Calu3 (cell line): ENCODE data around the gene TMC5. TPM values are rescaled to one million over a fixed set of nuclear protein-coding genes. Genes with fewer than 3 reads are reported as not detected.

Experiments used
- BruUV-seq: library from RNA; stranded (reverse); fragments of 400-500 nt; replicated peaks from 2 replicates; lab custom pipeline; 2021; lab: Mats Ljungman, UMichigan
- CTCF ChIA-PET: fragments of 300-600 bp; sonication (Branson Sonifier 250); formaldehyde crosslinking; loops from one replicate; lab custom pipeline; 2022; ENCODE audit warnings: antibody characterized with exemption; lab: Charles Lee
- DNase-seq: peaks from one replicate; pipeline ENCODE4 v3.0.0; 2022
- H3K27ac Mint-ChIP-seq: one replicate; pipeline ENCODE4 v1.8.0; 2022; ENCODE audit warnings: mixed read lengths; ENCODE audit not compliant: unreplicated experiment
- H3K27me3 Mint-ChIP-seq: one replicate; pipeline ENCODE4 v1.8.0; 2022; ENCODE audit warnings: mixed read lengths; ENCODE audit not compliant: unreplicated experiment
- H3K36me3 Mint-ChIP-seq: one replicate; pipeline ENCODE4 v1.8.0; 2022; ENCODE audit warnings: mild to moderate bottlenecking, moderate library complexity, mixed read lengths; ENCODE audit not compliant: insufficient read depth, unreplicated experiment
- H3K4me1 Mint-ChIP-seq: one replicate; pipeline ENCODE4 v1.8.0; 2022; ENCODE audit warnings: mild to moderate bottlenecking, low read depth, mixed read lengths; ENCODE audit not compliant: unreplicated experiment
- H3K4me3 Mint-ChIP-seq: one replicate; pipeline ENCODE4 v1.8.0; 2022; ENCODE audit warnings: mild to moderate bottlenecking, low read depth, moderate library complexity, mixed read lengths; ENCODE audit not compliant: unreplicated experiment
- H3K9me3 Mint-ChIP-seq: one replicate; pipeline ENCODE4 v1.8.0; 2022; ENCODE audit warnings: low read depth, mixed read lengths; ENCODE audit not compliant: unreplicated experiment
- intact Hi-C: fragments of 100-400 bp; cut with micrococcal nuclease; formaldehyde crosslinking; loops from one replicate; pipeline ENCODE4 v1.10.0; 2022; ENCODE audit not compliant: unreplicated experiment
- total RNA-seq: library from RNA; stranded (reverse); gene quantifications from 2 replicates; pipeline ENCODE4 v1.2.3, GENCODE V29; 2022
- TF ChIP-seq, protein P1 (sequence below): fragments of 200-600 bp; IDR thresholded peaks from one replicate; pipeline ENCODE4 v1.8.0; 2022; ENCODE audit warnings: antibody characterized with exemption; ENCODE audit not compliant: unreplicated experiment

Gene TMC5
- total RNA-seq, 1 experiment from 2014 or later: 117 TPM

DNA sequence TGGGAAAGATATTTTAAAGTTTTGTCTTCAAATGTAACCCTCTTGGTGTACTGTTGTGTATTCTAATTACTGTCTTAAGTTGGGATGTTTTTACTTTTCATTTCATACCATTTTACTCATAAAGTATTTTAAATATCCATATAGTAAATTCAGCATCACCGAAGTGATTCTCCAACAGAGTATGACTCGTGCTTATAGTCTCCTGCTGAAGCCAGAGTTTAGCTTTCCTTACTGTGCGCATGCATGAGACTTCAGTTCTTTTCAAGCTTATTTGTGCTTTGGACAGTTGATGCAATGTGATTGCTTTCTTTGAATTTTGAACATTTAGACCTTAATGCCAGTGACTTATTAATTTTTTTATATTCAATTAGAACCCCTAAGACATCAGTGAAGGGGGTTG lies 130.5 kb downstream of the TMC5 start:
- no peaks in the 10 kb centered on the region for H3K27me3 Mint-ChIP-seq

More for the DNA sequence above, 130.5 kb downstream of the TMC5 start:
- TF ChIP-seq, protein P1, sequence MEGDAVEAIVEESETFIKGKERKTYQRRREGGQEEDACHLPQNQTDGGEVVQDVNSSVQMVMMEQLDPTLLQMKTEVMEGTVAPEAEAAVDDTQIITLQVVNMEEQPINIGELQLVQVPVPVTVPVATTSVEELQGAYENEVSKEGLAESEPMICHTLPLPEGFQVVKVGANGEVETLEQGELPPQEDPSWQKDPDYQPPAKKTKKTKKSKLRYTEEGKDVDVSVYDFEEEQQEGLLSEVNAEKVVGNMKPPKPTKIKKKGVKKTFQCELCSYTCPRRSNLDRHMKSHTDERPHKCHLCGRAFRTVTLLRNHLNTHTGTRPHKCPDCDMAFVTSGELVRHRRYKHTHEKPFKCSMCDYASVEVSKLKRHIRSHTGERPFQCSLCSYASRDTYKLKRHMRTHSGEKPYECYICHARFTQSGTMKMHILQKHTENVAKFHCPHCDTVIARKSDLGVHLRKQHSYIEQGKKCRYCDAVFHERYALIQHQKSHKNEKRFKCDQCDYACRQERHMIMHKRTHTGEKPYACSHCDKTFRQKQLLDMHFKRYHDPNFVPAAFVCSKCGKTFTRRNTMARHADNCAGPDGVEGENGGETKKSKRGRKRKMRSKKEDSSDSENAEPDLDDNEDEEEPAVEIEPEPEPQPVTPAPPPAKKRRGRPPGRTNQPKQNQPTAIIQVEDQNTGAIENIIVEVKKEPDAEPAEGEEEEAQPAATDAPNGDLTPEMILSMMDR: no peak
- no peak overlapping the region for H3K27ac Mint-ChIP-seq
- H3K36me3 Mint-ChIP-seq: peaks cover 22% of the 10 kb centered on the region
- H3K4me3 Mint-ChIP-seq: no peak overlapping the region
- no TSS peak for BruUV-seq
- no peak for DNase-seq
- CTCF ChIA-PET: no interaction called here
- intact Hi-C loops: no loop called here
- peaks cover 8% of the 10 kb centered on the region for H3K4me1 Mint-ChIP-seq
- H3K9me3 Mint-ChIP-seq: peaks cover 4% of the 10 kb centered on the region

Other genes starting within 250 kb of the TMC5 start
- 10.6 and 16.6 TPM in 2 replicates for gene SYT17, start 249.6 kb upstream of the TMC5 start, total RNA-seq
- gene CLEC19A, start 132.2 kb upstream of the TMC5 start, total RNA-seq: 0.15 TPM in 1 of 2 replicates, not detected in the other
- gene GDE1, start 104.2 kb downstream of the TMC5 start, total RNA-seq: 89.6 and 98.2 TPM in 2 replicates
- 27.5 and 34.4 TPM in 2 replicates for gene CCP110, start 106.1 kb downstream of the TMC5 start, total RNA-seq
- gene VPS35L, start 137.8 kb downstream of the TMC5 start, total RNA-seq: 14.2 and 25.4 TPM in 2 replicates